Mucosa of rectum (tissue), 2 donors: ENCODE data around the gene CFAP58.

Source experiments
- H3K27ac ChIP-seq, 2 donors: one replicate each; pipeline ENCODE4 v1.7.0; 2013; ENCODE audit warnings: inconsistent platforms in 2 of 2, low read depth in 2 of 2, low read length in 2 of 2
- H3K27me3 ChIP-seq, 2 donors: one replicate each; pipeline ENCODE4 v1.7.0; 2013; ENCODE audit warnings: low read length in 2 of 2; ENCODE audit not compliant: control insufficient read depth in 2 of 2, insufficient read depth in 2 of 2
- H3K36me3 ChIP-seq, 2 donors: one replicate each; pipeline ENCODE4 v1.7.0; 2013; ENCODE audit warnings: low read length in 2 of 2; ENCODE audit not compliant: control insufficient read depth in 2 of 2, insufficient read depth in 2 of 2
- H3K4me1 ChIP-seq, 2 donors: one replicate each; pipeline ENCODE4 v1.7.0; 2013; ENCODE audit warnings: low read length in 2 of 2, mild to moderate bottlenecking in 1 of 2; ENCODE audit not compliant: control insufficient read depth in 2 of 2, insufficient read depth in 2 of 2
- H3K4me3 ChIP-seq, 2 donors: one replicate each; pipeline ENCODE4 v1.7.0; 2013; ENCODE audit warnings: low read length in 2 of 2
- H3K9ac ChIP-seq, 2 donors: one replicate each; pipeline ENCODE4 v1.7.0; 2013; ENCODE audit warnings: low read length in 2 of 2, low read depth in 1 of 2, mild to moderate bottlenecking in 1 of 2
- H3K9me3 ChIP-seq, 2 donors: one replicate each; pipeline ENCODE4 v1.7.0; 2013; ENCODE audit warnings: low read length in 2 of 2; ENCODE audit not compliant: control insufficient read depth in 2 of 2
- donor health status: healthy.
- donor health status: Normal muscosa, but diverticular disease.

The CFAP58 gene

GRCh38 chr10:104396581-104396980, 42.9 kb downstream of the CFAP58 start:
- H3K27me3 ChIP-seq, result peaks cover 0 to 4% of the 10 kb centered on the region in 2 donors
- no peak overlapping the region for H3K9ac ChIP-seq
- H3K4me3 ChIP-seq, result no peak overlapping the region
- H3K27ac ChIP-seq, result no peak overlapping the region
- no peaks in the 10 kb centered on the region for H3K4me1 ChIP-seq
- H3K36me3 ChIP-seq, result no peaks in the 10 kb centered on the region
- H3K9me3 ChIP-seq, result no peaks in the 10 kb centered on the region

- Histone ChIP-seq H3K4me1 (no peaks in the 10 kb centered on the region), H3K27ac (no peak overlapping the region), H3K36me3 (no peaks in the 10 kb centered on the region), H3K9ac (no peak overlapping the region), H3K4me3 (no peak overlapping the region), H3K9me3 (no peaks in the 10 kb centered on the region), H3K27me3 (no peaks in the 10 kb centered on the region)
Observed at GRCh38 chr10:104403636-104404035, 50.0 kb downstream of the CFAP58 start.

- no peaks in the 10 kb centered on the region for H3K4me1 ChIP-seq
- no peaks in the 10 kb centered on the region for H3K36me3 ChIP-seq
- H3K27me3 ChIP-seq, result no peaks in the 10 kb centered on the region
- H3K27ac ChIP-seq, result no peak overlapping the region
- no peaks in the 10 kb centered on the region for H3K9me3 ChIP-seq
- no peak overlapping the region for H3K4me3 ChIP-seq
- H3K9ac ChIP-seq, result no peak overlapping the region
Observed at GRCh38 chr10:104406715-104407650, 53.4 kb downstream of the CFAP58 start.

- Histone ChIP-seq H3K27ac (no peak overlapping the region), H3K36me3 (no peaks in the 10 kb centered on the region), H3K4me3 (no peak overlapping the region), H3K9ac (no peak overlapping the region), H3K27me3 (no peaks in the 10 kb centered on the region), H3K9me3 (no peaks in the 10 kb centered on the region), H3K4me1 (no peaks in the 10 kb centered on the region)
Observed at GRCh38 chr10:104413528-104413927, 59.9 kb downstream of the CFAP58 start.

GRCh38 chr10:104415526-104416165, 62.0 kb downstream of the CFAP58 start:
- Histone ChIP-seq H3K27ac (no peak overlapping the region), H3K4me1 (no peaks in the 10 kb centered on the region), H3K27me3 (no peaks in the 10 kb centered on the region), H3K4me3 (no peak overlapping the region), H3K36me3 (no peaks in the 10 kb centered on the region), H3K9me3 (no peaks in the 10 kb centered on the region), H3K9ac (no peak overlapping the region)

GRCh38 chr10:104416851-104417250, 63.2 kb downstream of the CFAP58 start:
- Histone ChIP-seq H3K27ac (no peak overlapping the region), H3K9ac (no peak overlapping the region), H3K36me3 (no peaks in the 10 kb centered on the region), H3K4me3 (no peak overlapping the region), H3K4me1 (no peaks in the 10 kb centered on the region), H3K9me3 (no peaks in the 10 kb centered on the region), H3K27me3 (no peaks in the 10 kb centered on the region)

GRCh38 chr10:104417637-104418292, 64.1 kb downstream of the CFAP58 start:
- Histone ChIP-seq H3K4me3 (no peak overlapping the region), H3K9me3 (no peaks in the 10 kb centered on the region), H3K36me3 (no peaks in the 10 kb centered on the region), H3K4me1 (no peaks in the 10 kb centered on the region), H3K27ac (no peak overlapping the region), H3K9ac (no peak overlapping the region), H3K27me3 (no peaks in the 10 kb centered on the region)

GRCh38 chr10:104424719-104425118, 71.1 kb downstream of the CFAP58 start:
- H3K4me3 ChIP-seq, result no peak overlapping the region
- H3K9me3 ChIP-seq, result no peaks in the 10 kb centered on the region
- no peaks in the 10 kb centered on the region for H3K27me3 ChIP-seq
- H3K4me1 ChIP-seq, result no peaks in the 10 kb centered on the region
- H3K36me3 ChIP-seq, result no peaks in the 10 kb centered on the region
- H3K27ac ChIP-seq, result no peak overlapping the region
- H3K9ac ChIP-seq, result no peak overlapping the region

GRCh38 chr10:104427989-104428388, 74.4 kb downstream of the CFAP58 start:
- Histone ChIP-seq H3K27ac (no peak overlapping the region), H3K9ac (no peak overlapping the region), H3K9me3 (no peaks in the 10 kb centered on the region), H3K4me1 (no peaks in the 10 kb centered on the region), H3K36me3 (no peaks in the 10 kb centered on the region), H3K27me3 (no peaks in the 10 kb centered on the region), H3K4me3 (no peak overlapping the region)

GRCh38 chr10:104429846-104430245, 76.2 kb downstream of the CFAP58 start:
- H3K9me3 ChIP-seq, result no peaks in the 10 kb centered on the region
- no peak overlapping the region for H3K27ac ChIP-seq
- no peak overlapping the region for H3K4me3 ChIP-seq
- no peaks in the 10 kb centered on the region for H3K4me1 ChIP-seq
- no peak overlapping the region for H3K9ac ChIP-seq
- no peaks in the 10 kb centered on the region for H3K27me3 ChIP-seq
- H3K36me3 ChIP-seq, result no peaks in the 10 kb centered on the region
